GM18499 (cell line): ENCODE results near the gene TFEB.

ENCODE experiments used
- ATAC-seq: cut with Tn5 transposase; IDR thresholded peaks from one replicate; pipeline ENCODE4 v1.9.1; 2021; ENCODE audit warnings: moderate number of reproducible peaks; ENCODE audit not compliant: insufficient read depth, unreplicated experiment

TFEB gene

GRCh38 chr6:41679696-41680095, 55.7 kb downstream of the TFEB start:
- no peak for ATAC-seq

- ATAC-seq, result no peak
These were observed 56.8 kb downstream of the TFEB start for GRCh38 chr6:41678511-41679084.

DNA sequence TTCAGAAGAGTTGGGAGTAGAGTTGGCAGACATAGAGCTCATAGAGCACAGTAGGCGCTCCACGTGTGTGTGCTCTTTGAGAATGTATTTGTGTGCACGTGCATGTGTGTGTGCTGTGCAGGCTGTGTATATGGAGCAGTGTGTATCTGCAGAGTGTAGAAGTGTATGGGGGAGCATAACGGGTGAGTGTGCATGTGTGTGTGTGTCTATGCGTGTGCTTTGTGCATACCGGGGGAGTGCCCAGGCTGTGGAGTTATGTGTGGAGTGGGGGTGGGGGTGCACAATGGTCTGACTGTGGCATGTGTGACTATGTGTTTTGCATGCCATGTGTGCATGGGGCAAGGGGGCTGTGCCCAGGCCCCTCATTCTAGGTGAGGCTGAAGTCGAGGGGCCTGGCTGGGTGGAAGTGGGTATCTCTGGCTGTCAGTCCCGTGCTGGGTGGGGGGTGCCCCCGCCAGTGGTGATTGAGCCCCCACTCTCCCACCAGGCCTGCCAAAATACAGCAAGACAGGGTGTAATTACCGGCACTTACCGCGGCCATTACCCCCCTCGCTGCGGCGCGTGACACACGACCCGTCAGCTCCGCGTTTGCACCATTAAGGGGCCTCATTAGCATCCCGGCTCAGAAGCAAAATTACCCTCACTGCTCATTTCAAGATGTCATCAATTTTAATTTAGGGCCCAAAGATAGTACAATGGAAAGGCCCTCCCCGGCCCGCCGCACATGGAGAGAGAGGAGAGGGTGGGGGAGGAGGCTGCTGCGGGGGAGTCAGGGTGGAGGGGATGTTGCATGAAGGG, 58.1 kb downstream of the TFEB start:
- ATAC-seq, result no peak

DNA sequence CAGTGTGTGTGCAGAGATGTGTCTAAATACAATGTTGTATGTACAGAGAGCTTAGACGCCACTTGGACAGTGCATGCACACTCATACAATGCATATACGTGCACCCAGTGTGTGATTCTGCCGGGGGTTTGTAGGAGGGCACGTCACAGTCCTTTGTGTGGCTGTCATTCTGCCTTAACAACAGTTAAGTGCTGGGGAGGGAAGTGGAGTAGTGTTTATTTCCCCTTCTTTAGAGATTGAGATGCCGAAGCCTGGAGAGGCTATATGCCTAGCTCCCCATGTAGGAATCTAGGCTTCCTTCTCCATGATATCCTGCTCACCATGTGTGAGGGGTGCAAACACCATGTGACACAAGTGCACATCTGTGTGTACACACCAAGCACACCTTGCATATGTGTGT, 59.0 kb downstream of the TFEB start:
- no peak for ATAC-seq

- ATAC-seq, result no peak
These were observed 59.4 kb downstream of the TFEB start for GRCh38 chr6:41675992-41676391.

- ATAC-seq, result no peak
These were observed 60.1 kb downstream of the TFEB start for GRCh38 chr6:41675176-41675775.

GRCh38 chr6:41674231-41675000, 61.0 kb downstream of the TFEB start:
- no peak for ATAC-seq

DNA sequence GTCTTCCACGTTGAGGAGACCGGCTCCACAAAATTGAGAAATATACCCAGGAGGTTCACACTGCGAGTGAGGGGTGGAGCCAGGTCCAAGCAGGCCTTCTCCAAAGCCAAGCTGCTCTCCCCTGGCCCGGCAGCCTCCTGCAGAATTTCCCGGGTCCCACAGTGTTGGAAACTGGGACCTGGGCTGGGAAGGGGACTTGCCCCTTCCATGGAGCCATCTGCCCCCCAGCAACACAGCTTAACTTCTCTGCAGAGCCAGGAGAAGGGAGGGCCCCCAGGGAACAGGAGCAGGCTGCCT, 61.8 kb downstream of the TFEB start:
- ATAC-seq, result no peak

DNA sequence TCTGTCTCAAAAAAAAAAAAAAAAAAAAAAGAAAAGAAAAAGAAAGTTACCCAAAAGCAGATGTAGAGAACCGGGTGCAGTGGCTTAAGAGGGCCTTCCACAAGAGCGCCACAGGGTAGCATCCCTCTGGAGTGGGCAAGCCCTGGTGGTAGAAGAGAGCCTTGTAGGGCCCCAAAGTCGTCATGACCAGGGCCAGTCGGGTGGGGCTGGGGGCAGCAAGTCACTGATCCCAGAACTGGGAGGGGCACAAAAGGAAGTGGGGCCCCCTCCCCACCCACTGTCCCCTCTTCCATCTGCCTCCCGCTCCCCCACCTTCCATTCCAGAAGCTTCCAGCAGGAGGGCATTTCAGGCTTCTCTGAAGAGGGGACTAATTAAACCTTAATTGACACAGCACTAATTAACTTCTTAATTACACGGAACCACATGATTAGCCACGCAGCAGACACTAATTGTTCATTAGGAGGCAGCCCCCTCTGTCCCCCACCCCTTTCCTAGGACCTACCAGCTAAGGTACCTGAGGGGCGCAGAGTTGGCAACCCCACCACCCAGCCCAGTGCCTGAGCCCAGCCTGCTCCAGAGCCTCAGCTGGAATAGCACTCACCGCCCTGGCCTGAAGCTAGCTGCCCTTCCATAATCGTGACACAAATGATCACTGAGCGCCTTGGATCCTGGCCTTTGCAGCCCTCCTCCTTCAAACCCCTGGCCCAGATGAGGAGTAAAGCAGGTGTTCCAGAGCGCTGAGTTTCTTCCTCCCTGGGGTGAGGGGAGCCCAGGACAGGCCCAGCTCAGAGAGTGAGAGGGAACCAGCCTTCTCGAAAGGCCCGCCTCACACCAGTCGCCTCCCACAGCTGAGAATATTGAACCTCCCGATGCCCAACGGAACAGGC, 62.3 kb downstream of the TFEB start:
- ATAC-seq, result no peak

DNA sequence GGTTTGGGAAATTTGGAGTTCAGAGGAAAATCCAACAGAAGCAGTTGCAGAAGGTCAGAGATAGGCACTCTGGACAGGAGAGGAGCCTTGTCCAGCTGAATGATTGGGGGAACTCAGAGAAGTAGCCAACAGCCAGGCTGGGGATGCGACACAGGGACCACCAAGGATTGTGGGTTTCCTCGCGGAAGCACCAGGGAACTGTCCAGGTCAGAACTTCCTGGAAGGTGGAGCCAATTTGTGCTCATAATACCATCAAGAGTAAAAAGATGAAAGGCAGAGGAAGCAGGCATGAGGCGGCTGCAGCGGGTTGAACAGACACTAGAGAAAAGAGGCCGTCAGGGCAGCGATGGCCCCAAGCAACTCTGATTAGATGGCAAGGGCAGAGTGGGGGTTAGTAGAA, 63.4 kb downstream of the TFEB start:
- no peak for ATAC-seq

- no peak for ATAC-seq
These were observed 64.0 kb downstream of the TFEB start for GRCh38 chr6:41671376-41671775.

DNA sequence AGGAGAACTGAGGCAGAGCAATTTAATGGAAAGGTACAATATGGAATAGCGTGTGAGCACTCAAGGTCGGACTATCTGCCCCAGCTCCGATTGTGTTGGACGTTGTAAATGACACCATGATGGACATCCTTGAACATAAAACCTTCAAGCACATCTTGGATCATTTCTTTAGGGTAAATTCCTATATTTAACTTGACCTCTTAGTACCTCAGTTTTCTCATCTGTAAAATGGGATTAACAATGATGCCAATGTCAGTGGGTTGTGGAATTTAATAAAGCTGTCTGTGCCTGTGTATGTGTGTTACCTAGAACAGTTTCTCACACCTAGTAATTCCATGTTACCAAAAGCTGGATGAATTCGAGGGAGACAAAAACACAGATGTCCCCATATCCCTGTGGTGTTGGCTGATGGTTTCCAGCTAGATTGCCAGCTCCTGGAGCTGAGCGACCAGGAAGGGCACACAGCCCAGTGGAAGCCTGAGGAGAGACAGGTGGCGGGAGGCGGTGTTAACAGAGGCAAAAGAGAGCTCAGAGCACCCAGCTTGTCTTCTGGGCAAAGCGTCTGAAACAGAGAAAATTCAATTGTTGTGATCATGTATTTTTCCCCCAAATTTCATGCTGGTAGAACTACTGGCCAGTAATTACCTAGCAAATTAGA, 64.6 kb downstream of the TFEB start:
- no peak for ATAC-seq

- no peak for ATAC-seq
These were observed 66.4 kb downstream of the TFEB start for GRCh38 chr6:41668968-41669367.

GRCh38 chr6:41667195-41667594, 68.2 kb downstream of the TFEB start:
- no peak for ATAC-seq

DNA sequence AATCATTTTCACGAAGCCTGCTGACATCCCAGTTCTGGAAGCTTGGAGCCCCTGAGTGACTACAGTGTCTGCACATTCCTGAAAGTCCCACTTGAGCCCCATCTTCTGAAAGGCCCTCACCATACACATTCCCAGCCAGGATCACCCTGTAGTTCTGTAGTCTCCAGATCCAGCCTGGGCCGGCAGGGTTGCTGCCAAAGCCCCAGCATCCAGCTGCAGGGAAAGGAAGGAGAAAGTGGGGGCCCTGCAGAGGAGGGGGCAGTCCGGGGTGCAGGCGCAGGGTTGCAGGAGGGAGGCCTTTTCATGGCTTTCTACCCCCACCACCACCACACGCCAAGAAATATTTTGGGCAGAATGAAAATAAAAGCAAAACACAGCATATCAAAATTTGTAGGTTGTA, 71.1 kb downstream of the TFEB start:
- ATAC-seq, result no peak

- no peak for ATAC-seq
These were observed 71.8 kb downstream of the TFEB start for GRCh38 chr6:41663568-41663967.

DNA sequence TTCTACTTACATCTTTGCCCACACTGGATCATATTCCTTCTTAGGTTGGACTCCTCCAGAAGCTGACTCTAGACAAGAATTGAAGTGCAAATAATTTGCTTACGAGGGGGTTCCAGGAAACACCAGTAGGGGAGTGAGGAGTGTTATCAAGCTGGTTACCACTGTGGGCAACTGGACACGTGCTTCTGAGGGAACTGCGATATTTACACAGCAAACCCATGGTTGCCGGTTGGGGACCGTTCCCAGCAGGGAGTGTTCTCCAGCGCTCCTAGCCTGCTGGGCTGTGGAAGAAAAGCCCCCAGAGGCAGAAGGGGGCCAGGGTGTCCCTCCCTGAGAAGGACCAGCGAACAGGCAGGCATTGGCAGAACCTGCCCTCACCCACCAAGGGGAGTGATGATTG, 75.5 kb downstream of the TFEB start:
- ATAC-seq, result no peak

- ATAC-seq, result no peak
These were observed 76.8 kb downstream of the TFEB start for GRCh38 chr6:41658636-41659035.

- ATAC-seq, result no peak
These were observed 78.0 kb downstream of the TFEB start for GRCh38 chr6:41657131-41658094.
